Uterine smooth muscle cell (primary cell): ENCODE measurements around the gene MAGEA2B. TPM values are rescaled to one million over a fixed set of nuclear protein-coding genes. Genes with fewer than 3 reads are reported as not detected.

Source experiments
- total RNA-seq: library from RNA; depleted of rRNA; stranded (reverse); fragments of >200 nt; gene quantifications from 2 replicates; pipeline ENCODE4 v1.2.3, GENCODE V29; 2014

Gene MAGEA2B
- total RNA-seq: not detected in 2 replicates

GRCh38 chrX:152713815-152714787 is at the start of gene MAGEA2B:
MAGEA2B (plus strand) TSS chrX:152714628; CDS start chrX:152717107, 2,479 bp downstream.

DNA sequence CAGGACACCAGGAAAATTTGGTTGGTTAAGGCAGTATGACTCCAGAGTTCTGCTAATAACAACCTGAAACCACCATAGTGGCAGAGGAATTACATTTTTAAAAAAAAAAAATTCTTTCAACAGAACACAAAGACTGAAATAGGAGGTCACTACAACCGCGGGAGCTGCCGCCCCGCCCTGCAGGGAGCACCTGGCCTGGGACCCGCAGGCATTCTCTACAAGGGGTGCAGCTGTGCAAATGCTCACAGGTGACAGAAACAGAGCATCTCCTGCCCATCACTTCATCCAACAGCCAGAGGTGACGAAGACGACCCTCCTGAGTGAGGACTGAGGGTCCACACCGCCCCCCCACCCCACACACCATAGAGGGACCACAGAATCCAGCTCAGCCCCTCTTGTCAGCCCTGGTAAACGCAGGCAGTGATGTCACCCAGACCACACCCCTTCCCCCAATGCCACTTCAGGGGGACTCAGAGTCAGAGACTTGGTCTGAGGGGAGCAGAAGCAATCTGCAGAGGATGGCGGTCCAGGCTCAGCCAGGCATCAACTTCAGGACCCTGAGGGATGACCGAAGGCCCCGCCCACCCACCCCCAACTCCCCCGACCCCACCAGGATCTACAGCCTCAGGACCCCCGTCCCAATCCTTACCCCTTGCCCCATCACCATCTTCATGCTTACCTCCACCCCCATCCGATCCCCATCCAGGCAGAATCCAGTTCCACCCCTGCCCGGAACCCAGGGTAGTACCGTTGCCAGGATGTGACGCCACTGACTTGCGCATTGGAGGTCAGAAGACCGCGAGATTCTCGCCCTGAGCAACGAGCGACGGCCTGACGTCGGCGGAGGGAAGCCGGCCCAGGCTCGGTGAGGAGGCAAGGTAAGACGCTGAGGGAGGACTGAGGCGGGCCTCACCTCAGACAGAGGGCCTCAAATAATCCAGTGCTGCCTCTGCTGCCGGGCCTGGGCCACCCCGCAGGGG is 16.2 kb upstream of the MAGEA2B start, which contains the start of gene MAGEA3:
Gene MAGEA3 (plus strand): TSS at position 843 of the 980 bp plus-strand sequence. CDS start 2,039 bp downstream, outside the sequence.

GRCh38 chrX:152709173-152709572 is 5.3 kb upstream of the MAGEA2B start, which contains the start of gene CSAG2:
CSAG2 (minus strand) TSS chrX:152709273; CDS start chrX:152709112, 161 bp downstream.

GRCh38 chrX:152733261-152733975 is 19.0 kb downstream of the MAGEA2B start, which contains the start of the genes CSAG1 and MAGEA12:
CSAG1 (minus strand) TSS chrX:152733721; CDS start chrX:152732460, 1,261 bp downstream.
MAGEA12 (plus strand) TSS chrX:152733757; CDS start chrX:152736162, 2,405 bp downstream.

DNA sequence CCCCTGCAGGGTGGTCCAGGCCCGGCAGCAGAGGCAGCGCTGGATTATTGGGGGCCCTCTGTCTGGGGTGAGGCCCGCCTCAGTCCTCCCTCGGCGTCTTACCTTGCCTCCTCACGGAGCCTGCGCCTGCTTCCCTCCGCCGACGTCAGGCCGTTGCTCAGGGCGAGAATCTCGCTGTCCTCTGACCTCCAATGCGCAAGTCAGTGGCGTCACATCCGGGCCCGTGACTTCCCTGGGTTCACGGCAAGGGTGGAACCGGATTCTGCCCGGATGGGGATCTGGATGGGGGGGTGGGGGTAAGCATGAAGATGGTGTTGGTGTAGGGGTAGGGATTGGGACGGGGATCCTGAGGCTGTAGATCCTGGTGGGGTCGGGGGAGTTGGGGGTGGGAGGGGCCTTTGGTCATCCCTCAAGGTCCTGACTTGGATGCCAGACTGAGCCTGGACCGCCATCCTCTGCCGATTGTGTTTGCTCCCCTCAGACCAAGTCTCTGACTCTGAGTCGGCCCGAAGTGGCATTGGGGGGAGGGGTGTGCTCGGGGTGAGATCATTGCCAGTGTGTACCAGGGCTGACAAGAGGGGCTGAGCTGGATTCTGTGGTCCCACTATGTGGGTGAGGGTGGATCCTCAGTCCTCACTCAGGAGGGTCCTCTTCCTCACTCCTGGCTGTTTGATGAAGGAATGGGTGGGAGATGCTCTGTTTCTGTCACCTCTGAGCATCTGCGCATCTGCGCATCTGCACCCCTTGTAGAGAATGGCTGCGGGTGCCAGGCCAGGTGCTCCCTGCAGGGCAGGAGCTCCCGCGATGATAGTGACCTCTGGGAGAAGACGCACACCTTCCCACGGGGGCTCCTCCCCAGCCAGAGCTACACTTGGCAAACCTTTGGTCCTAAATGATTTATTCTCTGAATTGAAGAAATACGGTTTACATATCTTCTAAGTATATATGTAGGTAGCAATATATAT is 39.5 kb downstream of the MAGEA2B start, which contains the start of gene MAGEA2:
Gene MAGEA2 (minus strand): TSS at position 157 of the 965 bp plus-strand sequence. CDS start 2,479 bp downstream, outside the sequence.

DNA sequence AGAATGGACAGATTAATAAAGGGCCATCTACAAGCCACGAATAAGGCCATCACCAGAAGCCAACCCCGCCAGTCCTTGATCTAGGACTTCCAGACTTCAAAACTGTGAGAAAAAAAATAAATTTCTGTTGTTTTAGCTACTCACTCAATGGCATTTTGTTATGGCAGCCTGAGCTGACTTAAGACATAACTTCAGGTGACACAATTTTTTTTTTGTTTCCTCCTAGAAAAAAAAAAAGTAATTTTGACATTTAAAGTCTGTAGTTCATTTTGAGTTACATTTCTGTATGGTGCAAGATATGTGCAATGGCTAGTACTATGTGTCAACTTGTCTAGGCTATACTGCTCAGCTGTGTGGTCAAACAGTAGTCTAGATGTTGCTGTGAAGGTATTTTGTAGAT is 44.5 kb downstream of the MAGEA2B start, which contains the start of gene CSAG3:
Gene CSAG3 (plus strand): TSS at position 301 of the 400 bp plus-strand sequence.

Other genes starting within 250 kb of the MAGEA2B start
- gene GABRQ, start 76.7 kb upstream of the MAGEA2B start, total RNA-seq: 0.87 and 2.5 TPM in 2 replicates
- gene MAGEA3, start 15.8 kb upstream of the MAGEA2B start, total RNA-seq: not detected in 2 replicates
- not detected in 2 replicates for gene CSAG2, start 5.4 kb upstream of the MAGEA2B start, total RNA-seq
- not detected in 2 replicates for gene CSAG1, start 19.1 kb downstream of the MAGEA2B start, total RNA-seq
- not detected in 2 replicates for gene MAGEA12, start 19.1 kb downstream of the MAGEA2B start, total RNA-seq
- gene MAGEA2, start 39.2 kb downstream of the MAGEA2B start, total RNA-seq: not detected in 2 replicates
- gene CSAG3, start 44.6 kb downstream of the MAGEA2B start, total RNA-seq: not detected in 2 replicates
- gene MAGEA6, start 55.1 kb downstream of the MAGEA2B start, total RNA-seq: not detected in 2 replicates
- 39.2 and 56.4 TPM in 2 replicates for gene CETN2, start 116.1 kb downstream of the MAGEA2B start, total RNA-seq
- gene NSDHL, start 116.4 kb downstream of the MAGEA2B start, total RNA-seq: 45.5 and 45.8 TPM in 2 replicates
- gene ZNF185, start 183.4 kb downstream of the MAGEA2B start, total RNA-seq: 4.3 and 4.5 TPM in 2 replicates